Measurements from ENCODE around the gene ACTN4.
"Not testable (repeated sequence)": the region's sequence is repeated elsewhere in the genome, so short reads cannot be mapped to it uniquely, and the experiment has no call there.

ACTN4 gene

DNA sequence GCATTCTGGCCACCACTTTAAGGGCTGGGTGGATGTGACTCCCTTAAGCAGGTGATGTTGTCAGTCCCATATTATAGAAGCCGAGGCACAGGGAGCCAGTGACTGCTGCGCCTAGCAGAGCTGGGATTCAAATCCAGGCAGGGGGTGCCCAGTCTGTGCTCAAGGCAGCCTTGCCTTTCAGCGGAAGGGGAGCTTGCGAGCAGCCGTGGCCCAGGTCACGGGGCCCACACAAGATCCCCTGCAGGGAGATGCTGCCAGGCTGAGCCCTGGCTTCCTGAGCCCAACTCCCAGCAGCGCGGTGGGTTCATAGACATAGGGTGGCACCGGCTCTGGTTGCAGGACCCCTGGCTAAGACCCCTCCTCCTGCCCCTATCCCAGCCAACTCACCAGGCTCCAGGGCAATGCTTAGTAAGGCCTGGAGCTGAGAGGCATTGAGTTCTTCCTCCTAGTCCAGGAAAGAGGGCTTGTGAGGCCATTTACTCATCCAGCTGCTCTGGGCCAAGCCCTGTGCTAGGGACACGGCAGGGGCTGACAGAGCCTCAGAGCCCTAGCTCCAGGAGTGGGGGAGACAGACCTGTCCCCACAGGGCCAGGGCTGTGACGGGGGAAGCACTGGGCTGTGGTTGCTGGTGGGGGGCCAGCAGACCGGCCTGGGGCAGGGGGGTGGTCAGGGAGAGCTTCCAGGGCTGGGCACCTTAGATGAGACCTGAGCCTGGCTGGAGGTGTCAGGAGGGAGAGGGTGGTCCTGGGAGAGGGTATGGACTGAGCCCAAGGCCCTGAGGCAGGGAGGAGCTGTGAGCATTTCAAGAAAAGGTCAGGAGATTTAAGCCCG lies 87.2 kb downstream of the ACTN4 start:
- in situ Hi-C loops (cut with MboI; ENCODE audit: low sequenced_read_pairs), result no loop called here

- in situ Hi-C loops (cut with MboI; ENCODE audit: low sequenced_read_pairs), result no loop called here
Observed at GRCh38 chr19:38735257-38735686, 87.8 kb downstream of the ACTN4 start.

DNA sequence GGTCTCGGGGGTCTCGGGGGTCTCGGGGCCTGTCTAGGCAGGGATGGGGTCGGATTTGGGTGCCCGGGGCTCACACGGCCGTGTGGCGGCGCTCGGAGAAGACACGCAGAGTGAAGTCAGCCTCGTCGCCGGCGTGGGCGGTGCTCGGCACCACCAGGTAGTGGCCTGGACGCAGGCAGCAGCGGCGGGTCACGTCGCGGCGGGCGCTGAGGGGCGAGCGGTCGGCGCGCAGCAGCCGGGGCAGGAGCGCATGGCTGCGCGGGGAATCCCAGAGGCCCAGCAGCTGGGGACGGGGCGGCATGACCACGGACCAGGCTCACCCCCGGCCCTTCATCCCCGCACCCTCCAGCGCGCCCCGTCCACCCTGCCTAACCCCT lies 88.6 kb downstream of the ACTN4 start:
- in situ Hi-C loops (cut with MboI; ENCODE audit: low sequenced_read_pairs), result no loop called here

- in situ Hi-C loops (cut with MboI; ENCODE audit: low sequenced_read_pairs), result no loop called here
Observed at GRCh38 chr19:38736413-38737280, 89.2 kb downstream of the ACTN4 start.

- in situ Hi-C loops (cut with MboI; ENCODE audit: low sequenced_read_pairs), result no loop called here
Observed at GRCh38 chr19:38737281-38737865, 89.9 kb downstream of the ACTN4 start.

- in situ Hi-C loops (cut with MboI; ENCODE audit: low sequenced_read_pairs), result no loop called here
Observed at GRCh38 chr19:38737921-38738737, 90.7 kb downstream of the ACTN4 start.

GRCh38 chr19:38739440-38740256 lies 92.2 kb downstream of the ACTN4 start:
- in situ Hi-C loops (cut with MboI; ENCODE audit: low sequenced_read_pairs), result no loop called here

DNA sequence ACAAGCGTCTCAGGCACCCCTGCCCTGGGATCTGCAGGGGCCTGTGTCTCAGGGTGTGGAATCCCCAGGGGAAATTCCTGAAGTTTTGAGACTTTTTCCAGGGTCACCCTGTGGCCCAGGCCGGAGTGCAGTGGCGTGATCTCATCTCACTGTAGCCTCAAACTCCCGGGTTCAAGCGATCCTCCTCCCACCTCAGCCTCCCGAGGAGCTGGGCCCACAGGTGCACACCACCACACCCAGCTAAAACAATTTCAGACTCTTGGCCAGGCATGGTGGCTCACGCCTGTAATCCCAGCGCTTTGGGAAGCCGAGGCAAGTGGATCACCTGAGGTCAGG lies 92.8 kb downstream of the ACTN4 start:
- in situ Hi-C loops (cut with MboI; ENCODE audit: low sequenced_read_pairs), result no loop called here

- in situ Hi-C loops (cut with MboI; ENCODE audit: low sequenced_read_pairs), result no loop called here
Observed at GRCh38 chr19:38740932-38741331, 93.5 kb downstream of the ACTN4 start.

DNA sequence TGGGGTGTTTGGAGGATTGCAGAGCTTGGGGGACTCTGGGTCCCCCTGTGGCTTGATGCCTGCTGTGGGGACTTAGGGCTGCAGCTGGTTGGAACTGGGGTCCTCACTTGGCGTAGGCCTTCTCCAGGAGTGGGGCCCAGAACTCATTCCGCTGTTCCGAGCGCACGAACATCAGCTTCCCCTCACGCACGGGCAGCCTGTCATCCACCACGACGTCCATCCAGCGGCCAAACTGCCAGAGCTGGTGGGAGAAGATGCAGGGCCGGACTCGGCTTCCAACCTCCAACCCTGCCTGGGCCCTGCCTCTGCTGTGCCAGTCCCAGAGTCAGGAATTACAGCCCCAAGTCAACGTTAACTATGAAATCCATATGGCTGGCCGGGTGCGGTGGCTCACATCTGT lies 94.2 kb downstream of the ACTN4 start:
- in situ Hi-C loops (cut with MboI; ENCODE audit: low sequenced_read_pairs), result no loop called here

DNA sequence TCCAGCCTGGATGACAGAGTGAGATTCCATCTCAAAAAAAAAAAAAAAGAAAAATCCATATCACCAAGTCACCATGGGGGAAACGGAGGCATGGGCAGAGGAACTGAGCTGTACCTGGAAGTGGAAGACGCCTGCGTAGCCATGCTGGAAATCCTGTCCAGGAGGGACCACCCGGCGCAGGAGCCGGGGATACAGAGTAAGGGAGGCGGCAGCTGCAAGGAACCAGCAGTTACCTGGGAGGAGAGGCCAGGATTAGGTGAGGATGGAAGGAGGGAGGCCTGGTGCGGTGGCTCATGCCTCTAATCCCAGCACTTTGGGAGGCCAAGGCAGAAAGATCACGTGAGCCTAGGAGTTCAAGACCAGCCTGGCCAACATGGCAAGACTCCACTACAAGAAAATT lies 94.8 kb downstream of the ACTN4 start:
- in situ Hi-C loops (cut with MboI; ENCODE audit: low sequenced_read_pairs), result no loop called here

GRCh38 chr19:38742906-38743305 lies 95.5 kb downstream of the ACTN4 start:
- in situ Hi-C loops (cut with MboI; ENCODE audit: low sequenced_read_pairs), result no loop called here

DNA sequence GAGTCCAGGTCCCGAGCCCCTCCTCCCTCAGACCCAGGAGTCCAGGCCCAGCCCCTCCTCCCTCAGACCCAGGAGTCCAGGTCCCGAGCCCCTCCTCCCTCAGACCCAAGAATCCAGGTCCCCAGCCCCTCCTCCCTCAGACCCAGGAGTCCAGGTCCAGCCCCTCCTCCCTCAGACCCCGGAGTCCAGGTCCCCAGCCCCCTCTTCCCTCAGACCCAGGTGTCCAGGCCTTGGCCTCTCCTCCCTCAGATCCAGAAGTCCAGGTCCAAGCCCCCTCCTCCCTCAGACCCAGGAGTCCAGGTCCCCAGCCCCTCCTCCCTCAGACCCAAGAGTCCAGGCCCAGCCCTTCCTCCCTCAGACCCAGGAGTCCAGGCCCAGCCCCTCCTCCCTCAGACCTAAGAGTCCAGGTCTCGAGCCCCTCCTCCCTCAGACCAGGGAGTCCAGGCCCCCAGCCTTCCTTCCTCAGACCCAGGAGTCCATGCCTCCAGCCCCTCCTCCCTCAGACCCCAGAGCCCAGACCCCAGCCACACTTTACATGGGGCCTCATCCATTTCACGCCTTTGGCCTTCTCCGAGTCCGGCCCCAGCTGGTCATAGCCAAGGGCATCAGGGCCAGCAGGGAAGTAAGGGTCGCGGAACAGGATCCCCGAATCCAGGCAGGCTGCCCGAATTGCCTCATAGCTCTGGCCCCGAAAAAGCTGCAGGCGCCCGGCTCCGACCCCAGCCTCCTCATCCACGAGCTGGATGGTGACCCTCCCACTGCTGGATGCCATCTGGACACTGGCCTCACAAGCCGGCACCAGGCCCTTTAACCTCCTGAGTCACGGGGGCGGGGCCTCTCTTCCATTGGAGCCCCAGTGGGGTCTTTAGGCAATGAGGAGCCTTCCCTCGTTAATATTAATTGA lies 96.2 kb downstream of the ACTN4 start:
- in situ Hi-C loops (cut with MboI; ENCODE audit: low sequenced_read_pairs), result no loop called here

GRCh38 chr19:38744298-38744681 lies 96.8 kb downstream of the ACTN4 start, which contains the start of gene CAPN12:
Gene CAPN12, minus strand, starts transcription at chr19:38744474. Its CDS starts 309 bp downstream, at chr19:38744165.
- in situ Hi-C loops (cut with MboI; ENCODE audit: low sequenced_read_pairs), result no loop called here

DNA sequence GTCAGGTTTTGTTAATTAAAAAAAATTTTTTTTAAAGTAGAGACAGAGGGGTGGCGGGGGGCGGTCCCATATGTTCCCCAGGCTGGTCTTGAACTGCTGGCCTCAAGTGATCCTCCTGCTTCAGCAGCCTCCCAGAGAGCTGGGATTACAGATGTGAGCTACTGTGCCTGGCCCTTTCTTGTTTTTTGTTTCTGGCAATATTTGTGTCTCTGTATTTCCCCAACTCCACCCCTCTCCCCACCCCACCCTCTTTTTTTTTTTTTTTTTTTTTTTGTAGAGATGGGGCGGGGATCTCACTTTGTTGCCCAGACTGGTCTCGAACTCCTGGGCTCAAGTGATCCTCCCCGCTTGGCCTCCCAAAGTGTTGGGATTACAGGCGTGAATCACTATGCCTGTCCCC lies 97.4 kb downstream of the ACTN4 start:
- in situ Hi-C loops (cut with MboI; ENCODE audit: low sequenced_read_pairs), result no loop called here

GRCh38 chr19:38745316-38745715 lies 97.9 kb downstream of the ACTN4 start:
- in situ Hi-C loops (cut with MboI; ENCODE audit: low sequenced_read_pairs), result no loop called here

GRCh38 chr19:38753783-38754182 lies 106.3 kb downstream of the ACTN4 start:
- in situ Hi-C loops (cut with MboI; ENCODE audit: low sequenced_read_pairs), result not testable (repeated sequence)

DNA sequence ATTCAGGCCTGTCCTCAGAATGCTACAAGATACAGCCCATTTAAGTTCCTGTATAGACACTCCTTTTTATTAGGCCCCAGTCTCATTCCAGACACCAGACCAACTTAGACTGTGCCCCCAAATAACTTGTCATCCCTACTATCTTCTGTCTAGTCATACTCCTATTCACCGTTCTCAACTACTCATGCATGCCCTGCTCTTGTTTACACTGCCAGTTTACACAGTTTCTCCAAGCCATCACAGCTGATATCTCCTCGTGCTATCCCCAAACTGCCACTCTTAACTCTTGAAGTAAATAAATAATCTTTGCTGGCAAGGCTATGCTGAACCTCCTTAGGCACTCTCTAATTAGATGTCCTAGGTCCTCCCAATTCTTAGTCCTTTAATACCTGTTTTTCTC lies 106.7 kb downstream of the ACTN4 start:
- in situ Hi-C loops (cut with MboI; ENCODE audit: low sequenced_read_pairs), result not testable (repeated sequence)

- in situ Hi-C loops (cut with MboI; ENCODE audit: low sequenced_read_pairs), result no loop called here
Observed at GRCh38 chr19:38759590-38760003, 112.1 kb downstream of the ACTN4 start.

Measured in HL-60/S4 (cell line).